Transverse colon (tissue), 4 donors: ENCODE data around the gene MAML1. TPM values are rescaled to one million over a fixed set of nuclear protein-coding genes. Genes with fewer than 3 reads are reported as not detected.

ENCODE experiments used
- DNase-seq: peaks from one replicate; pipeline ENCODE4 v3.0.0-alpha.2; 2019
- H3K27ac ChIP-seq, 4 donors: fragments of 200-600 bp; sonication (generic); 2 replicates each; pipeline ENCODE4 v1.5.1; 2016 to 2018; ENCODE audit warnings: inconsistent platforms in 4 of 4
- H3K27me3 ChIP-seq: fragments of 200-600 bp; sonication (generic); 2 replicates; pipeline ENCODE4 v1.5.1; 2017; ENCODE audit warnings: inconsistent platforms
- H3K36me3 ChIP-seq, 4 donors: fragments of 200-600 bp; sonication (generic); 2 replicates each; pipeline ENCODE4 v1.5.1; 2017 to 2019; ENCODE audit warnings: inconsistent platforms in 4 of 4
- H3K4me1 ChIP-seq, 4 donors: fragments of 200-600 bp; sonication (generic); 2 replicates each; pipeline ENCODE4 v1.5.1; 2017 to 2020; ENCODE audit warnings: inconsistent platforms in 4 of 4
- H3K4me3 ChIP-seq, 4 donors: fragments of 200-600 bp; sonication (generic); 1 replicate in 1 of 4; 2 replicates in 3 of 4; pipeline versions ENCODE4 v1.5.1 to v1.6.1; 2017 to 2019; ENCODE audit warnings: inconsistent platforms in 4 of 4
- H3K9me3 ChIP-seq, 2 donors: fragments of 200-600 bp; sonication (generic); 2 replicates each; pipeline ENCODE4 v1.5.1; 2017 to 2019; ENCODE audit warnings: inconsistent platforms in 2 of 2
- CTCF ChIP-seq, 5 experiments: fragments of 200-600 bp in 3 of 5; fragments of 450-650 bp in 2 of 5; sonication (generic) in 3 of 5; IDR thresholded peaks; 1 replicate in 2 of 5; 2 replicates in 3 of 5; pipeline ENCODE4 v1.5.1; 2016 to 2017; ENCODE audit warnings: antibody characterized with exemption in 5 of 5, inconsistent platforms in 3 of 5, mild to moderate bottlenecking in 2 of 5, moderate library complexity in 1 of 5
- EP300 ChIP-seq: sonication (generic); formaldehyde crosslinking; IDR thresholded peaks from one replicate; pipeline ENCODE4 v1.6.1; 2017; ENCODE audit warnings: antibody characterized with exemption, low read depth
- POLR2A ChIP-seq: fragments of 450-650 bp; IDR thresholded peaks from one replicate; pipeline ENCODE4 v1.6.1; 2016; ENCODE audit warnings: antibody characterized with exemption, mild to moderate bottlenecking, moderate library complexity
- POLR2AphosphoS5 ChIP-seq, 3 donors: sonication (generic); formaldehyde crosslinking; IDR thresholded peaks; one replicate each; pipeline ENCODE4 v1.6.1; 2016; ENCODE audit warnings: antibody characterized with exemption in 3 of 3
- WGBS, 2 donors: methylation state at CpG; one replicate each; pipeline ENCODE4 v1.1.5; 2018; ENCODE audit warnings: low coverage in 1 of 2; 5-methylcytosine and 5-hydroxymethylcytosine counted together
- in situ Hi-C, 4 donors: fragments of 200-750 bp; cut with MboI; loops; one replicate each; pipeline versions ENCODE4 v1.15.0 to v1.15.1; 2017; ENCODE audit warnings: low sequenced_read_pairs in 3 of 4, low pct_ligation_motif_present in 1 of 4, low pct_unique_long_range_greater_than_20kb in 1 of 4
- intact Hi-C: fragments of 100-400 bp; cut with DNase I; formaldehyde crosslinking; loops from one replicate; pipeline ENCODE4 v1.15.1; 2023; ENCODE audit warnings: low total_unique reads
- total RNA-seq, 4 donors: library from RNA; depleted of rRNA; stranded (reverse); fragments of >200 nt; gene quantifications; one replicate each; pipeline ENCODE4 v1.1.0, GENCODE V29; 2016

The MAML1 gene
- total RNA-seq, 4 donors from 2014 or later = 22.8 to 28.7 (median 27.3) TPM

- no peak for DNase-seq
- Histone ChIP-seq H3K36me3 (no peaks in the 10 kb centered on the region), H3K27ac (no peak overlapping the region), H3K9me3 (no peaks in the 10 kb centered on the region), H3K27me3 (no peaks in the 10 kb centered on the region), H3K4me3 (no peak overlapping the region), H3K4me1 (peaks cover 6 to 24% (median 20%) of the 10 kb centered on the region in 4 donors)
- in situ Hi-C loops (no loop called here), intact Hi-C loops (no loop called here)
- no peak for TF ChIP-seq EP300
- TF ChIP-seq POLR2AphosphoS5 (IDR thresholded peaks at IDR 0.05) = no peak
- TF ChIP-seq CTCF (IDR thresholded peaks at IDR 0.05) = no peak
- no peak for TF ChIP-seq POLR2A
- WGBS, 2 donors = 95 to 100% methylated on average over 2 to 5 of the region's 5 CpGs
Observed at GRCh38 chr5:179812997-179813607, 80.5 kb downstream of the MAML1 start.

GRCh38 chr5:179814090-179814489, 81.5 kb downstream of the MAML1 start:
- no peaks in the 10 kb centered on the region for H3K9me3 ChIP-seq
- H3K36me3 ChIP-seq = no peaks in the 10 kb centered on the region
- TF ChIP-seq CTCF (IDR thresholded peaks at IDR 0.05) (no peak), EP300 (no peak), POLR2A (no peak), POLR2AphosphoS5 (IDR thresholded peaks at IDR 0.05) (no peak)
- WGBS, 2 donors = 50 to 86% methylated on average over 1 to 3 of the region's 3 CpGs
- DNase-seq = no peak
- intact Hi-C loops = no loop called here
- no peaks in the 10 kb centered on the region for H3K27me3 ChIP-seq
- H3K4me1 ChIP-seq = peaks cover 10 to 27% (median 26%) of the 10 kb centered on the region in 4 donors
- H3K4me3 ChIP-seq = no peak overlapping the region
- no peak overlapping the region for H3K27ac ChIP-seq
- in situ Hi-C loops = no loop called here

GRCh38 chr5:179815491-179816249, 83.0 kb downstream of the MAML1 start:
- no peaks in the 10 kb centered on the region for H3K27me3 ChIP-seq
- H3K36me3 ChIP-seq = no peaks in the 10 kb centered on the region
- H3K4me1 ChIP-seq = peaks cover 22 to 41% (median 39%) of the 10 kb centered on the region in 4 donors
- no peak overlapping the region for H3K27ac ChIP-seq
- no peaks in the 10 kb centered on the region for H3K9me3 ChIP-seq
- no peak for TF ChIP-seq CTCF (IDR thresholded peaks at IDR 0.05)
- no peak for TF ChIP-seq EP300
- TF ChIP-seq POLR2AphosphoS5 (IDR thresholded peaks at IDR 0.05) = no peak
- TF ChIP-seq POLR2A = no peak
- no peak for DNase-seq
- intact Hi-C loops (no loop called here), in situ Hi-C loops (no loop called here)
- H3K4me3 ChIP-seq = no peak overlapping the region
- WGBS, 2 donors = 96% methylated on average over 21 of the region's 21 CpGs; no CpG with 5 or more reads in 1 of the 2 donors

GRCh38 chr5:179816401-179816795, 83.8 kb downstream of the MAML1 start:
- no peaks in the 10 kb centered on the region for H3K27me3 ChIP-seq
- in situ Hi-C loops (no loop called here), intact Hi-C loops (no loop called here)
- H3K27ac ChIP-seq = peak overlapping the region; percentile 99 to 100 (median 100)
- H3K9me3 ChIP-seq = no peaks in the 10 kb centered on the region
- peaks cover 22 to 41% (median 39%) of the 10 kb centered on the region in 4 donors for H3K4me1 ChIP-seq
- H3K36me3 ChIP-seq = no peaks in the 10 kb centered on the region
- DNase-seq = no peak
- peak overlapping the region in 3 of 4 donors; percentile 35 to 59 (median 52) for H3K4me3 ChIP-seq
- TF ChIP-seq CTCF (IDR thresholded peaks at IDR 0.05) = no peak
- no peak for TF ChIP-seq EP300
- TF ChIP-seq POLR2A = no peak
- no peak for TF ChIP-seq POLR2AphosphoS5 (IDR thresholded peaks at IDR 0.05)
- 79% methylated on average over 23 of the region's 23 CpGs; no CpG with 5 or more reads in 1 of the 2 donors for WGBS, 2 donors
